G401.6 (cell line): ENCODE measurements around the gene AR.

ENCODE experiments used
- FAIRE-seq: peaks from 2 replicates; lab custom pipeline; 2012; peaks lifted over from hg19 to GRCh38; lab: Jason Lieb, UNC

Gene AR

DNA sequence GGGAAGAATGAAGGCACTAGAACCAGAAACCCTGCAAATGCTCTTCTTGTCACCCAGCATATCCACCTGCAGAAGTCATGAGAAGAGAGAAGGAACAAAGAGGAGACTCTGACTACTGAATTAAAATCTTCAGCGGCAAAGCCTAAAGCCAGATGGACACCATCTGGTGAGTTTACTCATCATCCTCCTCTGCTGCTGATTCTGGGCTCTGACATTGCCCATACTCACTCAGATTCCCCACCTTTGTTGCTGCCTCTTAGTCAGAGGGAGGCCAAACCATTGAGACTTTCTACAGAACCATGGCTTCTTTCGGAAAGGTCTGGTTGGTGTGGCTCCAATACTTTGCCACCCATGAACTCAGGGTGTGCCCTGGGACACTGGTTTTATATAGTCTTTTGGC, 181.7 kb downstream of the AR start:
- no peak for FAIRE-seq

DNA sequence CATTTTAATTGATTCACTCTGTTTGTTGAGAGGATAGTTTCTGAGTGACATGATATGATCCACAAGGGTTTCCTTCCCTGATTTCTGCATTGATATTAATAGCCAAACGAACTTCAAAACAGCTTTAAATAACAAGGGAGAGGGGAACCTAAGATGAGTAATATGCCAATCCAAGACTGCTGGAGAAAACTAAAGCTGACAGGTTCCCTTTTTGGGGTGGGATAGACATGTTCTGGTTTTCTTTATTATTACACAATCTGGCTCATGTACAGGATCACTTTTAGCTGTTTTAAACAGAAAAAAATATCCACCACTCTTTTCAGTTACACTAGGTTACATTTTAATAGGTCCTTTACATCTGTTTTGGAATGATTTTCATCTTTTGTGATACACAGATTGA, 182.2 kb downstream of the AR start:
- FAIRE-seq, result no peak

DNA sequence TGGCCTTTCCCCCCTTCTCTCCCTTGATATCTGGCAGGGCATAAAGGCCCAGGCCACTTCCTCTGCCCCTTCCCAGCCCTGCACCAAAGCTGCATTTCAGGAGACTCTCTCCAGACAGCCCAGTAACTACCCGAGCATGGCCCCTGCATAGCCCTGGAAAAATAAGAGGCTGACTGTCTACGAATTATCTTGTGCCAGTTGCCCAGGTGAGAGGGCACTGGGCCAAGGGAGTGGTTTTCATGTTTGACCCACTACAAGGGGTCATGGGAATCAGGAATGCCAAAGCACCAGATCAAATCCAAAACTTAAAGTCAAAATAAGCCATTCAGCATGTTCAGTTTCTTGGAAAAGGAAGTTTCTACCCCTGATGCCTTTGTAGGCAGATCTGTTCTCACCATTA, 183.8 kb downstream of the AR start:
- no peak for FAIRE-seq

DNA sequence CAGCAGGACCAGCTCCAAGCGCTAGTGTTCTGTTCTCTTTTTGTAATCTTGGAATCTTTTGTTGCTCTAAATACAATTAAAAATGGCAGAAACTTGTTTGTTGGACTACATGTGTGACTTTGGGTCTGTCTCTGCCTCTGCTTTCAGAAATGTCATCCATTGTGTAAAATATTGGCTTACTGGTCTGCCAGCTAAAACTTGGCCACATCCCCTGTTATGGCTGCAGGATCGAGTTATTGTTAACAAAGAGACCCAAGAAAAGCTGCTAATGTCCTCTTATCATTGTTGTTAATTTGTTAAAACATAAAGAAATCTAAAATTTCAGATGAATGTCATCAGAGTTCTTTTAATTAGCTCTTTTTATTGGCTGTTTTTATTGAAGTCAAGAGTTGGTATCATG, 186.5 kb downstream of the AR start:
- FAIRE-seq, result no peak

DNA sequence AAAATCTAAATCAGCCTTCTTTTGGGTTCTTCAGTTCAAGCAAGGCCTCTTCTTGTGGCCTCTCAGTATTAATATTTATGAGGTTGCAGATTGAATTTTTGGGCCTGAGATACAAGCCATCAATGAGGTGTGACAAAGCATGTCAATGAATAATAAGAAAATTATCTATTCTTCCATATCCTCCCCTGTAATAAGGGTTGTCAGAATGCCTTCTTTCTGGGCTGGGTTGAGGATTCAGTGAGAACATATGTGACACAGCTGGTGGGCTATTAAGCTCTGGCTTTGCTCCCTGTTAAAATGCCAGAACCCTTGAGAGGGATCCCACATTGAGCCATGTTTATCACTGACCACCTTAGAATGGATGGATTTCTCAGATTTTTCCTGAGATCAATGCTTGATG, 187.2 kb downstream of the AR start:
- FAIRE-seq, result no peak

DNA sequence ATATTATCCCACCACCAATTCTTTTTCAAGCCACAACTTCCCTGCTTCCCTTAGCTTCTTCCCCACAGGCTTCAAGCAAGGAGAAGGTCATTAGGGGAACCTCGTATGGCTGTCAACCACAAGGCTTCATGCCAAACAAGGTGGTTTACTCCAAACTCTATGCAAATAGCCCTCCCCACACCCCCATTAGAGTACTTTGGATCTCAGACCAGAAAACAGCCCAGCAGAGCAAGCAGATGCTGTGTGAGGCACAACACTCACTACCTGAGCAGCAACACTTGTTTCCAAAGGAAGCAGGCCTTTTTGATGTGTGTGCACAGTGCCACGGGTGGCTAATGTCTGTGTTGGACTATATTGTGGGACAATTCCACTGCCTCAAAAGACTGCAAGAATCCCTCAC, 189.0 kb downstream of the AR start:
- FAIRE-seq, result no peak

DNA sequence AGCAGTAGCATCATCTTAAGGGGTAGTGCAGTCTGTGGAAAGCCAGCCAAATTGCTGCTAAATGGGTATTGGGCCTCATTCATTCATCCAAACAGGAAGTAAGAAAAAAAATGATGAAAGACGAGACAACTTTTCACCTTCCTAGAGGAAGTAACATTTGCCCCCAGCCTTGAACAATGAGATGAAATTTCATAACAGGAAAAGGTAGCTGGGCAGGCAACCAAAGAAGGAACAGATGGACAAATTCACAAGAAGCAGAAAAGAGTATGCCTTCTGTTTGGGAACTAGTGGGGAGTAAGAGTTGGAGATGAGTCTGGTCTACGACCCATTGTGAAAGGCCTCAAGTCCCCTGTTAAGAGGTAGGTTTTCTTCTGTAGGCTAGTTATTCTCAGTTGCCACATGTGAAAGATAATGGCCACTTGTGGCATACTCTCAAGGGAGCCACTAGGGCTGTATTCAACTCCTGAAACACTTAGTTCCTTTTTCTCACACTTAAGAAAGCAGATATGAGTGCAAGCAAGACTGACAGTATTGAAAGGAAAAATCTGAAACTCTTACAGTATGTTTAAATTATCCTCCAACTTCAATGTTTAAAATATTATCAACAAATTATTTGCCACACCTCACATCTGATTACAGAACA, 190.4 kb downstream of the AR start:
- FAIRE-seq, result no peak

DNA sequence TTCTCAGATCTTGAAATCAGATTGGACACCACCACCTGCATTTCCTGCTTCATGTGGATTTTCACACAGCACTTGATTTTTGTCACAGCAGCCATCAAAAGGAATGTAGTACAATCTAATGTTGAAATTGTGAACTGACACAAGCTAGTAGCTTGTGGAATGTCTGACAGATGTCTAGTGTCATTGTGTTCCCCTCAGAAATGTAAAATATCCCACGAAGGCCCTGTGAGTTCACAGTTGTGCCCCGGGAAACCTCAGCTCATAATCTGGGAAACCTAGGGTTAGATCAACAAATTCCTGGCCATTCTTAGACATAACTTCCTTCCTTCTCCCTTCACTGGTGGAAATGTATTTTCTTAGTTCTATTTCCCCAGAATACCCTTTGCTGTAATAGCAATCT, 205.7 kb downstream of the AR start:
- no peak for FAIRE-seq

DNA sequence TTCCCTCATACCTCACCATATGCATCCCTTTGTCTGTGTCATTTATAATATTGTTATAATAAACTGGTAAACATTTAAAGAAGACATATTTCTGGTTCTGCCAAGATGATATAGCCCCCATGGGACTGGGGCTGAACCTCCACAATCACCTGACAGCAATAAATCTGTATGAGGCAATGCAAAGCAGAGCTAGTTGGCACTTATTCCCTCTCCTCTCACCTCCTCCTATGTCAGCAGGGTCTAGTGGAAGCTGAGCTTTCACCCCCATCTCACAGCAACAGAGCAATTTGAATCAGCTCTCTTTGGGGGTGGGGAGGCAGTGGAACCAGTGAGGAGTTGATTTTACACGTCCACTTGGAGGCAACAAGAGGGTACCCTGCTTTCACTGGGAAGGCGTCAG, 206.9 kb downstream of the AR start:
- FAIRE-seq, result no peak

DNA sequence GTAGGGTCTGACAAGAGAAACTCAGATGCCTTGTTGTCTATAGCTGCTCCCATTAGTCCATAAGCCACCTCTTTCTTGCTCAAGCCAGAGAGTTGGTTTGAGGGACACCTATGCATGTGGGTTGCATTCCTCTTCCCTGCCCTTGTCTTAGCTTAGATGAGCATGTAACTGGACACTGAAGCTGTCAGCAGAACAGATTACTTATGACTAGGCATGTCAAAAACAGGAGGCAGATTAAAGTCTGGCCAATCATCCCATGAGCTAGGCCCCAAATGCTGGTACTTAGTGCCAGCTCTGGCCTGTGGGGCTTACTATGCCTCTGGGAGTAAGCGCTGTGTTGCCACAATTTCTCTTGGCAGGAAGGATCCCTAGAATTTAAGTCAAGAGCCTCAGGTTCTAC, 215.2 kb downstream of the AR start:
- no peak for FAIRE-seq

DNA sequence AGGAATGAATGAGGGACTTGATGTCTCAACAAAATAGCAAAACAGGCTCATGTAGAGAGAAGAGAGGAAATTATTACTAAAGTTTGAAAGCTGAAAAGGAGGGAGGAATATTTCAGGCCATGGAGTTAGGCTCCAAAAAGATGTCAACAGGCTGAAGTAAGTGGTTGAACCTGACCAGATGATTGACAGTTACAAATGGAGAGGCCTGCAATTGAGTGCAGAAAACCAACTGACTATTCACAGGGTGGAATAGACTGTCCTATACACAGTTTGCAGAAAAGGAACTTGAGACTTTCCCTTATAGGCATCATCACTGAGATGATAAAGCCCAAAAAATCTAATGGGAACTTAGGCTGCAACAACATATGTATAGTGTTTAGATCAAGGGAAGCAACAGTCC, 233.3 kb downstream of the AR start:
- no peak for FAIRE-seq

DNA sequence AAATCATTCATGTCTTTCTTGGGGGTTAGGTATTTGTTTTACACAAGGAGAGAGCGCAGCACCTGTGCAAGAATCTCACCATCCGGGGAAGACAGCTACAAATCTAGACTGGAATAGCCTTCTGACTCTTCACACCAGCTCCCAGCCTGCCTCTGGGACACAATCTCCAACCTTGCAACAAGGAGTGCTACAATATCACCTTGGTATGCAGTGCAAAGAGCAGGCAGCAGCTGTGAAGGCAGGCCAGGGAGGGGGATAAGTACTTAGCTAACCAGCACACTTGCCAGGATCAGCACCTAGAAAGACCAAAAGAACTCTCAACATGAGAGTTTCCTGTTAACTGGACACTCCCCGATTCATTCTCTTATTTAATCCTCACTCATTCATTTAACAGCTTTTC, 235.3 kb downstream of the AR start:
- FAIRE-seq, result no peak
